Bronchial epithelial cell (primary cell): Measurements from ENCODE around the gene CDK15. TPM values are rescaled to one million over a fixed set of nuclear protein-coding genes. Genes with fewer than 3 reads are reported as not detected.
"Not testable (repeated sequence)": the region's sequence is repeated elsewhere in the genome, so short reads cannot be mapped to it uniquely, and the experiment has no call there.

Experiments used
- DNase-seq: peaks from one replicate; pipeline ENCODE4 v3.0.0-alpha.2; 2010; ENCODE audit warnings: low read depth
- FAIRE-seq: peaks from 2 replicates; lab custom pipeline; 2011; peaks lifted over from hg19 to GRCh38; lab: Jason Lieb, UNC
- H3K27me3 ChIP-seq: 2 replicates; pipeline ENCODE4 v1.5.1; 2011; ENCODE audit warnings: low read length; ENCODE audit not compliant: control insufficient read depth, insufficient read depth
- H3K36me3 ChIP-seq: 2 replicates; pipeline ENCODE4 v1.5.1; 2011; ENCODE audit warnings: low read length; ENCODE audit not compliant: control insufficient read depth, insufficient read depth
- H3K4me3 ChIP-seq: 2 replicates; pipeline ENCODE4 v1.5.1; 2011; ENCODE audit warnings: mild to moderate bottlenecking, low read depth, low read length, control low read depth
- CTCF ChIP-seq: IDR thresholded peaks from 2 replicates; pipeline ENCODE4 v1.5.1; 2011; ENCODE audit warnings: mild to moderate bottlenecking, moderate library complexity, low read length, control low read depth, inconsistent platforms; ENCODE audit not compliant: insufficient read depth, severe bottlenecking
- total RNA-seq: library from RNA; depleted of rRNA; stranded (reverse); fragments of >200 nt; gene quantifications from 2 replicates; pipeline ENCODE4 v1.2.1, GENCODE V29; 2014

Gene CDK15
- total RNA-seq = 0.26 TPM in 1 of 2 replicates, not detected in the other

- FAIRE-seq = no peak
- no peak for TF ChIP-seq CTCF
These were observed at the start of gene CDK15 for GRCh38 chr2:201806442-201807170. Gene CDK15 (plus strand): TSS chr2:201806537. CDS start chr2:201806665, 128 bp downstream.

GRCh38 chr2:201758234-201758633 lies 48.1 kb upstream of the CDK15 start:
- DNase-seq (no peak), FAIRE-seq (no peak)
- Histone ChIP-seq H3K27me3 (no peaks in the 10 kb centered on the region), H3K4me3 (no peak overlapping the region), H3K36me3 (peaks cover 7% of the 10 kb centered on the region)
- no peak for TF ChIP-seq CTCF

More at GRCh38 chr2:201806442-201807170, at the start of gene CDK15:
- peaks cover 5% of the 10 kb centered on the region for H3K27me3 ChIP-seq
- no peak within 1 kb of the TSS for H3K4me3 ChIP-seq
- no peaks in the 10 kb centered on the region for H3K36me3 ChIP-seq
- DNase-seq = peak; percentile 17

GRCh38 chr2:201758873-201759272 lies 47.5 kb upstream of the CDK15 start:
- FAIRE-seq = no peak
- Histone ChIP-seq H3K4me3 (no peak overlapping the region), H3K36me3 (peaks cover 7% of the 10 kb centered on the region), H3K27me3 (no peaks in the 10 kb centered on the region)
- no peak for TF ChIP-seq CTCF
- no peak for DNase-seq

DNA sequence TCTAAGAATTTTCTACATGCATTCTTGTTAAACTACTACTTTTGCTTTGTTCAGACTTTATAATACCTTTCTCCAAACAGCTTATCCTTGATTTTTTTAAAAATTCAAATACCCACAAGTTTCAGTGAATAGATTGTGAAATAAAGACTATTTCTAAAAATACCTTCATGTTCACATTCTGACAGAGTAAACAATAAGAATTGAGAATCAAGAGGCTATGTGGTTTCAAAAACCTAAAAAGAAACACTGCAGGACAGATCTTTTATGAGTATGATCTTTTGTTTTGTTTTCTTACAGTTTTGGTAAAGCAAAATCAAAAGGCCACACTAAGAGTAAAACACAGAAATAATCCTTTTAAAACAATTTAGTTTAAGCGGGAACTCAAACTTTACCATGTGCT lies 46.8 kb upstream of the CDK15 start:
- no peak overlapping the region for H3K4me3 ChIP-seq
- FAIRE-seq (no peak), DNase-seq (no peak)
- H3K36me3 ChIP-seq = peaks cover 7% of the 10 kb centered on the region
- TF ChIP-seq CTCF = no peak
- H3K27me3 ChIP-seq = no peaks in the 10 kb centered on the region

DNA sequence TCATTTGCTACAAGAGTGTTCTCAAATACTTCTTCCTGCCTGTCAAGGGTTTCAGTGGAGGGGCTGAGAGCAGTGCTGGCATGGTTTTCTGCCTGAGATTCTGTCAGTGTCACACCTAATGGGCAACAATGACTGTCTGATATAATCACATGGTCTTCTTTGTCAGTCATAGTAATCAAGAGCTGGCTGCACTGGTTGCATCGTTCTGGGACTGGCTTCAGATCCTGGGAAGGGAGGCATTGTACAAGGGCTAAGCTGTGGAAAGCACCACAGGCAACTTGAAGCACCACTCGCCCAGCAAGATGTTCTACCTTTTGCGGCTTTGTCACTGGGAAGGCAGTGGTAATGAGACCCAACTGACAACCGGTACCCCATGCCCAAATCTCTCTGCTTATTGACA lies 45.2 kb upstream of the CDK15 start:
- H3K4me3 ChIP-seq = no peak overlapping the region
- H3K36me3 ChIP-seq = peaks cover 7% of the 10 kb centered on the region
- no peak for TF ChIP-seq CTCF
- H3K27me3 ChIP-seq = no peaks in the 10 kb centered on the region
- FAIRE-seq (peak; percentile 62), DNase-seq (no peak)

GRCh38 chr2:201764469-201764868 lies 41.9 kb upstream of the CDK15 start:
- not testable (repeated sequence) for DNase-seq, H3K4me3 ChIP-seq, H3K27me3 ChIP-seq, H3K36me3 ChIP-seq, FAIRE-seq
